DND-41 (cell line): ENCODE measurements around the gene CDR2.

Experiments
- ATAC-seq: fragments of 200-7000 bp; cut with Tn5 transposase; 3 replicates; pipeline ENCODE4 v1.9.1; 2021; ENCODE audit warnings: low read depth; ENCODE audit not compliant: insufficient read depth
- DNase-seq: peaks from one replicate; pipeline ENCODE4 v3.0.0-alpha.2; 2020
- H2AFZ ChIP-seq: 2 replicates; pipeline ENCODE4 v1.6.0; 2012; ENCODE audit warnings: low read depth, low read length
- H3K27ac ChIP-seq: 2 replicates; pipeline ENCODE4 v1.5.1; 2012; ENCODE audit warnings: low read length, inconsistent platforms
- H3K27me3 ChIP-seq: fragments of 200-600 bp; sonication (generic); 2 replicates; pipeline ENCODE4 v1.6.0; 2012; ENCODE audit warnings: low read length, mild to moderate bottlenecking, inconsistent platforms; ENCODE audit not compliant: insufficient read depth, poor library complexity
- H3K36me3 ChIP-seq: 2 replicates; pipeline ENCODE4 v1.5.1; 2012; ENCODE audit warnings: low read length, inconsistent platforms; ENCODE audit not compliant: insufficient read depth
- H3K4me1 ChIP-seq: 2 replicates; pipeline ENCODE4 v1.5.1; 2012; ENCODE audit warnings: mild to moderate bottlenecking, low read length; ENCODE audit not compliant: insufficient read depth
- H3K4me2 ChIP-seq: 2 replicates; pipeline ENCODE4 v1.6.0; 2012; ENCODE audit warnings: mild to moderate bottlenecking, moderate library complexity, low read length, inconsistent platforms; ENCODE audit not compliant: insufficient read depth
- H3K4me3 ChIP-seq, 2 experiments: fragments of 200-600 bp in 1 of 2; shearing (Covaris generic) in 1 of 2; 2 replicates each; pipeline ENCODE4 v1.5.1; 2012 to 2016; ENCODE audit warnings: inconsistent platforms in 2 of 2, low read length in 2 of 2, mild to moderate bottlenecking in 2 of 2, low read depth in 1 of 2, moderate library complexity in 1 of 2
- H3K79me2 ChIP-seq: 2 replicates; pipeline ENCODE4 v1.6.0; 2012; ENCODE audit warnings: low read length, inconsistent platforms; ENCODE audit not compliant: insufficient read depth
- H3K9ac ChIP-seq: 2 replicates; pipeline ENCODE4 v1.6.0; 2012; ENCODE audit warnings: low read depth, mild to moderate bottlenecking, inconsistent platforms, low read length, moderate library complexity
- H3K9me3 ChIP-seq: 2 replicates; pipeline ENCODE4 v1.5.1; 2012; ENCODE audit warnings: low read length, moderate library complexity, mild to moderate bottlenecking, inconsistent platforms; ENCODE audit not compliant: insufficient read depth, severe bottlenecking
- H4K20me1 ChIP-seq: 2 replicates; pipeline ENCODE4 v1.6.0; 2012; ENCODE audit warnings: low read length; ENCODE audit not compliant: insufficient read depth
- CTCF ChIP-seq: IDR thresholded peaks from 2 replicates; pipeline ENCODE4 v1.5.1; 2012; ENCODE audit warnings: borderline replicate concordance, low read length, moderate library complexity, mild to moderate bottlenecking; ENCODE audit not compliant: poor library complexity, severe bottlenecking; ENCODE audit errors: extremely low read depth
- EZH2 ChIP-seq: IDR thresholded peaks from 3 replicates; pipeline ENCODE4 v1.6.1; 2012; ENCODE audit warnings: borderline replicate concordance, low read depth, mild to moderate bottlenecking, moderate library complexity, low read length, inconsistent platforms; ENCODE audit not compliant: severe bottlenecking

The CDR2 gene

DNA sequence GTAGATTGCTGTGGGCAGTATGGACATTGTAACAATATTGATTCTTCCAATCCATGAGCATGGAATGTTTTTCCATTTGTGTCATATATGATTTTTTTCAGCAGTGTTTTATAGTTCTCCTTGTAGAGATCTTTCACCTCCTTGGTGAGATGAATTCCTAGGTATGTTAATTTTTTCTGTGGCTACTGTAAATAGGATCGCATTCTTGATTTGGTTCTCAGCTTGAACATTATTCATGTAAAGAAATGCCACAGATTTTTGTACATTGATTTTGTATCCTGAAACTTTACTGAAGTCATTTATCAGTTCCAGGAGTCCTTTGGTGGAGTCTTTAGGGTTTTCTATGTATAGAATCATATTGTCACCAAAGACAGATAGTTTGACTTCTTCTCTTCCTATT lies 19.7 kb upstream of the CDR2 start:
- no peaks in the 10 kb centered on the region for H3K9me3 ChIP-seq
- no peaks in the 10 kb centered on the region for H3K79me2 ChIP-seq
- no peak for DNase-seq
- no peak overlapping the region for H3K4me3 ChIP-seq
- H3K4me2 ChIP-seq = no peak overlapping the region
- H3K27ac ChIP-seq = no peak overlapping the region
- TF ChIP-seq CTCF = no peak
- TF ChIP-seq EZH2 = no peak
- no peaks in the 10 kb centered on the region for H3K27me3 ChIP-seq
- no peaks in the 10 kb centered on the region for H3K4me1 ChIP-seq
- no peak overlapping the region for H3K9ac ChIP-seq
- H3K36me3 ChIP-seq = no peaks in the 10 kb centered on the region
- no peak overlapping the region for H2AFZ ChIP-seq
- ATAC-seq = no peak
- H4K20me1 ChIP-seq = no peaks in the 10 kb centered on the region

GRCh38 chr16:22388101-22388644 lies 13.8 kb upstream of the CDR2 start:
- TF ChIP-seq EZH2 (no peak), CTCF (no peak)
- no peaks in the 10 kb centered on the region for H4K20me1 ChIP-seq
- no peaks in the 10 kb centered on the region for H3K36me3 ChIP-seq
- no peaks in the 10 kb centered on the region for H3K4me1 ChIP-seq
- H3K27me3 ChIP-seq = no peaks in the 10 kb centered on the region
- no peak for DNase-seq
- H2AFZ ChIP-seq = no peak overlapping the region
- H3K9ac ChIP-seq = no peak overlapping the region
- no peak overlapping the region for H3K4me3 ChIP-seq
- H3K9me3 ChIP-seq = no peaks in the 10 kb centered on the region
- H3K4me2 ChIP-seq = no peak overlapping the region
- no peaks in the 10 kb centered on the region for H3K79me2 ChIP-seq
- H3K27ac ChIP-seq = no peak overlapping the region
- no peak for ATAC-seq

- Histone ChIP-seq H3K4me1 (no peaks in the 10 kb centered on the region), H3K27me3 (no peaks in the 10 kb centered on the region), H3K9me3 (no peaks in the 10 kb centered on the region), H3K4me2 (no peak overlapping the region), H3K36me3 (no peaks in the 10 kb centered on the region), H3K9ac (no peak overlapping the region), H3K27ac (no peak overlapping the region), H3K79me2 (no peaks in the 10 kb centered on the region), H2AFZ (no peak overlapping the region), H3K4me3 (no peak overlapping the region), H4K20me1 (no peaks in the 10 kb centered on the region)
- ATAC-seq (no peak), DNase-seq (no peak)
- TF ChIP-seq EZH2 (no peak), CTCF (no peak)
Measured at GRCh38 chr16:22386976-22387375, 12.6 kb upstream of the CDR2 start.

DNA sequence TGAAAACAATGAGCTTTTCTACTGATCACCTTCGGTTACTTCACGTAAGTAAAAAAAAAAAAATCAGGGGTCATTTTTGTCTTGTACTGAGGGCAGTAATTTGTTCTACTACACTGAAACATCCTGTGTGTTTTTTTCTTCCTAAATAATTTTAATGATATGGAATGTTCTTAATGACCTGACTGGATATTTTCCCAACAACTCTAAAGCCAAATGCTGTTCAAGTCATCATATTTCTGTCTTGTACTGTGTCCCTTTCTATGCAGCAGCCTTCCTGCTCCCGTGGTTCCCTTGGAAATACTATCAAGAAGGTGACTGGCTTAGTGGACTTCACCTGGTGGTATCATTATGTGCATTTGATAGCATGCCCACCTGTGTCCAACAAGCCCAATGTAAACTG lies 10.8 kb upstream of the CDR2 start:
- Histone ChIP-seq H3K27ac (no peak overlapping the region), H3K9me3 (no peaks in the 10 kb centered on the region), H3K4me1 (no peaks in the 10 kb centered on the region), H3K27me3 (no peaks in the 10 kb centered on the region), H2AFZ (no peak overlapping the region), H3K4me3 (no peak overlapping the region), H3K79me2 (no peaks in the 10 kb centered on the region), H3K4me2 (no peak overlapping the region), H4K20me1 (no peaks in the 10 kb centered on the region), H3K36me3 (no peaks in the 10 kb centered on the region), H3K9ac (no peak overlapping the region)
- DNase-seq = no peak
- ATAC-seq = no peak
- TF ChIP-seq EZH2 (no peak), CTCF (no peak)
